Stimulated activated CD4-positive, alpha-beta T cell treated with anti-CD3 and anti-CD28 coated beads, Interleukin-4, amount 100 ng/mL, for 24 hours (primary cell): ENCODE data around the gene SPG21.

Experiments used
- DNase-seq: peaks from one replicate; pipeline ENCODE4 v3.0.0-alpha.2; 2020

The SPG21 gene

DNA sequence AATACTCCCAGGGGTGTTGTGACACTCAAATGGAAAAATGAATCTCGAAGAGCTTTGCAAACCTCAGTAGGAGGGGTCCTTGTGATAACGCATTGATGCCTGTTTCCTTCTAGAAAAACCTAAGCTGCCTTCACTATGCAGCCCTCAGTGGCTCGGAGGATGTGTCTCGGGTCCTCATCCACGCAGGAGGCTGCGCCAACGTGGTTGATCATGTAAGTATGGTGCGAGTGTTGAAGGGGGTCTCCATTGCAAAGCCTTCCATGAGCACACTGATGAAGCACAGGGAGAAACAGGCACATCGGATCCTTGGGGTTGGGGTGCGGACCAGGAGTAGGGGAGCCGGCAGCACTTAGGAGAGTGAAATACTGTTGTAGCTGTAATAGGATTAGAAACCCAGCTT is 55.7 kb downstream of the SPG21 start:
- no peak for DNase-seq

DNA sequence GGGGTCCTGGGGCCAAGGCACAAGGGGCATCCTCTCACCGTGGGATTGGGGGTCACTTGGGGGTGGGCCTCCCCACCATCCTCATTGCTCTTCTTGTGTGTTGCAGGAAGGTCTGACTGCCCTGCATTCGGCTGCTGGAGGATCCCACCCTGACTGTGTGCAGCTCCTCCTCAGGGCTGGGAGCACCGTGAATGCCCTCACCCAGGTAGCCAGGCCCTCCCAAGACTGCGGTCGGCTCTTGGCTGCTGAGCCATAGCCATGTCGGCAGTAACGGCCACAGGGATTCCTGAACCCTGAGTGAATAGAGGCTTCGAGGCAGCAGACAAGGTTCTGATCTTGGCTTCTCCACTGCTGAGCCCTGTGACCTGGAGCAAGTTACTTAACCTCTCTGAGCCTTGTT is 58.3 kb downstream of the SPG21 start:
- no peak for DNase-seq

DNA sequence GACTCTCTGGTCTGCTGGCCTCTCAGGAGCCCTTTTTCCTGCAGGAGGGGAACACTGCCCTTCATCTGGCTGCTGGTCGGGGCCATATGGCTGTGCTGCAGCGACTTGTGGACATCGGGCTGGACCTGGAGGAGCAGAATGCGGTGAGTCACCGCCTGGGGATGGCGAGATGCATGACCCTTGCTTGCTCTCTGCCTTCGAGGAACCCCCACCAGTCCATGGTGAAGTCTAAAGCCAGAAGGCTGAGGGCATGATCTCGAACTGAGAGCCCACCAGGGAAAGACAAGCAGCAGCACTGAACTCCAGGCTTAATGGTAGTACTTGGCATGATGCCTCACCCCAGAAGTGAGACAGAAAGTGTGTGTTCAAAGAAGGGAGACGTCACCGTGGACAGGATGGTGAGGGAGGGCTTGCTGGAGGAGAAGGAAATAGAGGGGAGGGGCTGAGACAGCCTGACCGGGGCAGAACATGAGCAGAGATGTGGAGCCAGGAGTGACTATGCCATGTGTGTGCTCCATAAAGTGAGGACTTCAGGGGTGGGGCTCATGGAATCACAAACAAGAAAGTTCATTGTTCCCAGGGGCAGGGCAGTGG is 58.8 kb downstream of the SPG21 start:
- no peak for DNase-seq

- DNase-seq, result no peak
These were observed 59.6 kb downstream of the SPG21 start for GRCh38 chr15:64930019-64930652.

GRCh38 chr15:64928626-64929220 is 61.0 kb downstream of the SPG21 start:
- DNase-seq, result no peak

- no peak for DNase-seq
These were observed 63.1 kb downstream of the SPG21 start for GRCh38 chr15:64926661-64927060.

- DNase-seq, result no peak
These were observed 64.1 kb downstream of the SPG21 start for GRCh38 chr15:64925335-64926330.

DNA sequence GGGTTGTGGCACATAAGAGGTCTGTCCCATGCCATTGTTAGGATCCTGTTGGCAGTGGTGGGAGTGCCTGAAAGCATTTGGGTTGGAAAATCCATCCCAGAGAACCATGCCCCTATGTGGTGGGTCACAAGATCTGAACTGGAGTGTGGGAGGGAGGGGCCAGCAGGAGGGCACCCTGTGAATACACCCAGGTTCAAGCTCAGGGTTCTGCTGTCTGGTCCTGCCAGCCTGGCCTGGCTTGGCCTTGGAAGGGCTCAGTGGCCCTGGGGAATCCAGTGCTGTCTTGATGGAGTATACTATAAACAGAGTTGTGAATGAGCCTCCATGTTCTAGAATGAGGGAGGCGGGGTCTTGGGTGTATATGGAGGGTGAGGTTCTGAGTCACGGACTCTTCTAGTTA is 66.2 kb downstream of the SPG21 start:
- no peak for DNase-seq

DNA sequence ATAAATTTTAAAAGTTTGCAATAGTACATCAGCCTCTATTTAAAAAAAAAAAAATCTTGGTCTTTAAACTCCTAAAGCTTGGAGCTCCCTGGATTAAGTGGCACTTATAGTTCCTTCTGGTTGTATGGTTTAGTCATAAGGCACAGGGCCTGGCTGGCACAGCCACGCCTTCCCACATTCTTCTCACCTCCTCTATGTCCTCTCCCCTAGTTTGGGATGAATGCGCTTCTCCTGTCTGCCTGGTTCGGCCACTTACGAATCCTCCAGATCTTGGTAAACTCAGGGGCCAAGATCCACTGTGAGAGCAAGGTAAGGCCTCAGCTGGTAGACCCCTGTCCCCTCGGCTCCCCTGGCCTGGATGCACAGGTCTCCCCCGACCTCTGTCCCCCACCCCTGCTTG is 68.0 kb downstream of the SPG21 start:
- no peak for DNase-seq

GRCh38 chr15:64919721-64920120 is 70.0 kb downstream of the SPG21 start:
- DNase-seq, result no peak

GRCh38 chr15:64917211-64917610 is 72.5 kb downstream of the SPG21 start:
- DNase-seq, result no peak

- no peak for DNase-seq
These were observed 73.3 kb downstream of the SPG21 start for GRCh38 chr15:64916365-64916764.

GRCh38 chr15:64915518-64916227 is 74.0 kb downstream of the SPG21 start:
- DNase-seq, result no peak
